Hepatocyte (in vitro differentiated cells): ENCODE data around the gene WDFY4.

Experiments used
- CTCF ChIP-seq: fragments of 200-600 bp; sonication (generic); IDR thresholded peaks from 2 replicates; pipeline ENCODE4 v1.5.1; 2016; ENCODE audit warnings: antibody characterized with exemption, mild to moderate bottlenecking; ENCODE audit not compliant: poor library complexity
- EZH2 ChIP-seq: fragments of 200-600 bp; sonication (generic); IDR thresholded peaks from 2 replicates; pipeline ENCODE4 v1.6.1; 2016; ENCODE audit warnings: antibody characterized with exemption, mild to moderate bottlenecking, borderline replicate concordance
- EZH2phosphoT487 ChIP-seq: fragments of 200-600 bp; sonication (generic); IDR thresholded peaks from one replicate; pipeline ENCODE4 v1.6.1; 2018; ENCODE audit warnings: antibody characterized with exemption, mild to moderate bottlenecking, low read depth, moderate library complexity; ENCODE audit not compliant: unreplicated experiment, severe bottlenecking

- no peak for TF ChIP-seq CTCF
- TF ChIP-seq EZH2phosphoT487, result no peak
- TF ChIP-seq EZH2, result no peak
These were observed 317.4 kb downstream of the WDFY4 start for GRCh38 chr10:49001870-49002672.
